Astrocyte of the cerebellum (primary cell): Measurements from ENCODE around the gene ERO1A.

ENCODE experiments used
- DNase-seq: peaks from one replicate; pipeline ENCODE4 v3.0.0-alpha.2; 2011; ENCODE audit warnings: low read depth
- H3K4me3 ChIP-seq: 2 replicates; pipeline ENCODE4 v1.5.1; 2011; ENCODE audit warnings: mild to moderate bottlenecking, low read depth, low read length, moderate library complexity
- in situ Hi-C: cut with HindIII; loops from 2 replicates; pipeline ENCODE4 v1.10.0; 2017; ENCODE audit warnings: low sequenced_read_pairs
- TF ChIP-seq, protein P1 (sequence below): IDR thresholded peaks from 2 replicates; pipeline ENCODE4 v1.5.1; 2012; ENCODE audit warnings: low read length, low read depth, moderate library complexity, mild to moderate bottlenecking; ENCODE audit errors: missing control alignments

ERO1A gene

DNA sequence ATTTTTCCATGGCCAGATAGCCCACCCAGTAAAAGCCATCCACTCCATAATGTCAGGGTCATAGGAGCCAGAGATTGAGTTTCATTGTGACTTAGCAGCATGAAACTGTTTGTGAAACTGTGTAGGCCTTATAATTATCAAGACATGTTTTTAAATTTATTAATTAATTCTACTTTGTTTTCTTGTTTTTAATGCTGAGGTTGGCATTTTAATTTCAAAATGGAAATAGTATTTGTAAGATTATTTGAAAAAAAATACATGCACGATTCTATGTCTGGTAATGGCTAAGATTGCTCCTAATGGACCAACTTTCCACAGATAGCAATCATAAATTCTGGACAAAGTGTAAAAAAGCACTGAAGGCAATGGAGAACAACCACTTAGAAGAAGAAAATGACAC lies 75.7 kb downstream of the ERO1A start:
- H3K4me3 ChIP-seq = no peak overlapping the region
- no peak for DNase-seq
- in situ Hi-C loops = no loop called here
- TF ChIP-seq, protein P1, sequence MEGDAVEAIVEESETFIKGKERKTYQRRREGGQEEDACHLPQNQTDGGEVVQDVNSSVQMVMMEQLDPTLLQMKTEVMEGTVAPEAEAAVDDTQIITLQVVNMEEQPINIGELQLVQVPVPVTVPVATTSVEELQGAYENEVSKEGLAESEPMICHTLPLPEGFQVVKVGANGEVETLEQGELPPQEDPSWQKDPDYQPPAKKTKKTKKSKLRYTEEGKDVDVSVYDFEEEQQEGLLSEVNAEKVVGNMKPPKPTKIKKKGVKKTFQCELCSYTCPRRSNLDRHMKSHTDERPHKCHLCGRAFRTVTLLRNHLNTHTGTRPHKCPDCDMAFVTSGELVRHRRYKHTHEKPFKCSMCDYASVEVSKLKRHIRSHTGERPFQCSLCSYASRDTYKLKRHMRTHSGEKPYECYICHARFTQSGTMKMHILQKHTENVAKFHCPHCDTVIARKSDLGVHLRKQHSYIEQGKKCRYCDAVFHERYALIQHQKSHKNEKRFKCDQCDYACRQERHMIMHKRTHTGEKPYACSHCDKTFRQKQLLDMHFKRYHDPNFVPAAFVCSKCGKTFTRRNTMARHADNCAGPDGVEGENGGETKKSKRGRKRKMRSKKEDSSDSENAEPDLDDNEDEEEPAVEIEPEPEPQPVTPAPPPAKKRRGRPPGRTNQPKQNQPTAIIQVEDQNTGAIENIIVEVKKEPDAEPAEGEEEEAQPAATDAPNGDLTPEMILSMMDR = no peak

DNA sequence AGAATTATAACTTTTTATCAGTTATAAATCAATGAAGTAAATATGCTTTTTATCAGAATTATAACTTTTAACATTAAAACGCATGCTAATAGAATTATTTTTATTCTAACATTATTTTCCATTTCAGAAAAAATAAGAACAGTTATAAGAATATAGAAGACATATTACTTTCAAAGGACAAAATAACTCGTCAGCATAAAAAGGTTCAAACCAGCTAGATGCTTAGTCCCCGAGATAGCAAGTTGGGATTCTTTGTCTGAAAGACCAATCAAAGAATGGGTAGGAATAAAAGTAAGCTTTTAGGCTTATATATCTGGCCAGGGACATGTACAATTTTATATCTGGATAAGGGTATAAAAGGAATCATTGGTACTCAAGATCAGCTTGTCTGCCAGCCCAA lies 76.8 kb downstream of the ERO1A start:
- in situ Hi-C loops = no loop called here
- TF ChIP-seq, protein P1 = no peak
- no peak for DNase-seq
- H3K4me3 ChIP-seq = no peak overlapping the region

DNA sequence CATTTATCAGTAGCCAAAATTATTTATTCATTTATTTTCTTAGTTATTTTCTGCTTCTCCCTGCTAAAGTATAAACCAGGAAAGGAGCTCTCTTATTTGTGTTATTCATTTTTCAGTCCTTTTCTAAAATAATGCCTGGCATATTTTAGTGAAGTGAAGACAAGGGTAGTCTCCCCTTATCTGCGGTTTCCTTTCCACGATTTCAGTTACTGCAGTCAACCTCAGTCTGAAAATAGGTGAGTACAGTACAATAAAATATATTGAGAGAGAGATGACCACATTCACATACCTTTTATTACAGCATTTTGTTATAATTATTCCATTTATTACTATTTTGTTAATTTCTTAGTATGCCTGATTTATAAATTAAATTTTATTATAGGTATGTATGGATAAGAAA lies 85.2 kb downstream of the ERO1A start:
- TF ChIP-seq, protein P1 = no peak
- no peak overlapping the region for H3K4me3 ChIP-seq
- DNase-seq = no peak
- in situ Hi-C loops = no loop called here

DNA sequence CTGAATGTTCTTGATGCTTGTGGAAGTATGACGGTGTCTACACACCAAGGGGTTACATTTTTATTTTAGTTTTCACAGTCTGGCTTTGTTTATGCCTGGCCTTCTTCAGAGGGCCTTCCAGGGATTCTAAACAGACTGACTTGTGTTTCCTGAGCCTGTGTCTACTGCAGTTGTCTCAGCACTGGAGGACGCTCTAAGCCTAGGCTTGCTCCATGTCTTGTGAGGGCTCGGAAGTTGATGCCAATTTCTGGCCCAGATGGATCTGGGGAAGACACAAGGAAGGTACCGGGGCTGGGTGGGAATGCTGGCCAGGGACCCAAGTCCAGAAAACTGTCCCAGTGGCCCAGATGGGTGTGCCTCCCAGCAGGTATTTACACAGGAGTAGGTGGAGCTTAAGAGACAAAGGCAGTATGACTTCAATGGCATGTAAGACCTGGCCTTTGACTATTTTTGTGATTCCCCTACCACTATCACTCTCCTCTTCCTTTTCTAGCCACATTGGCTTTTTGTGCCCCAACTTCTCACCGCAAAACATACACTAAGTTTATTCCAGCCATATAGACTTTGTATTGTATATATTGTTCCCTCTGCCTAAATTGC lies 85.8 kb downstream of the ERO1A start:
- no peak overlapping the region for H3K4me3 ChIP-seq
- DNase-seq = no peak
- TF ChIP-seq, protein P1 = no peak
- in situ Hi-C loops = no loop called here

DNA sequence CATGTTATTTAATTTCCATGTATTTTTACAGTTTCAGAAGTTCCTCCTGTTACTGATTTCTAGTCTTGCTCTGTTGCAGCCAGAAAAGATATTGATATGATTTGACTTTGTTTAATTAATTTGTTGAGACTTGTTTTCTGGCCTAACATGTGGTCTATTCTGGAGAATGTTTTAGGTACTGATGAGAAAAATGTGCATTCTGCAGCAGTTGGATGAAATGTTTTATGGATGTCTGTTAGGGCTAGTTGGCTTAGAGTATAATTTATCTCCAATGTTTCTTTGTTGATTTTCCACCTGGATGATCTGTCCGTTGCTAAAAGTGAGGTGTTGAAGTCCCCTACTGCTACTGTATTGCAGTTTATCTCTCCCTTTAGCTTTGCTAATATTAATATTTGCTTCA lies 88.3 kb downstream of the ERO1A start:
- no peak overlapping the region for H3K4me3 ChIP-seq
- DNase-seq = no peak
- in situ Hi-C loops = no loop called here
- TF ChIP-seq, protein P1 = no peak

DNA sequence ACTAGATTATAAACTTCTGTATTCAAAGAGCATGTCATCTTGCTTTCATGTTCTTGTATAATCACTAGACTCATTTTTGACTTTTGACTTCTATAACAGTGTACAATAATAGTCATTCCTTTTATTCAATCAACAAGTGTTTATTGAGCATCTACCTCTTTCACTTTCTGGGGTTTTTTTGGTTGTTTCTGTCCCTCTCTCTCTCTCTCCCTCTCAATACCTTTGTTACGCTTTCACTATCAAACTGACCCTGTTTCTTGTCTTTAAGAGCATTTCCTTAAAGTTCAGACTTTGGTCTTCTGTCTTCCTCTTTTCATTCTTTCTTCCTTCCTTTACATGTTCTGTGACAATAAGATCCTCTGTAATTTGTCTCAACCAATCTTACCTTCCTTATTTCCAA lies 93.2 kb downstream of the ERO1A start:
- H3K4me3 ChIP-seq = no peak overlapping the region
- in situ Hi-C loops = no loop called here
- TF ChIP-seq, protein P1 = no peak
- no peak for DNase-seq
